HepG2 (cell line): Measurements from ENCODE around the gene FUCA1. TPM values are rescaled to one million over a fixed set of nuclear protein-coding genes. Genes with fewer than 3 reads are reported as not detected.
A peak's percentile ranks its signal among the peaks of the same experiment; 100 is the strongest.

Source experiments
- ATAC-seq: fragments of 200-7000 bp; cut with Tn5 transposase; 3 replicates; pipeline ENCODE4 v1.9.1; 2020; ENCODE audit warnings: mild to moderate bottlenecking, moderate library complexity
- BruUV-seq: library from RNA; stranded (reverse); fragments of 400-500 nt; replicated peaks from 2 replicates; lab custom pipeline; 2021; lab: Mats Ljungman, UMichigan
- CTCF ChIA-PET: fragments of 300-600 bp; formaldehyde crosslinking; extraction: SDS; loops from one replicate; lab custom pipeline; 2021; ENCODE audit warnings: low total read pairs, inconsistent platforms, low intra/inter-chr PET ratio; lab: Yijun Ruan, JAX
- POLR2A ChIA-PET: fragments of 350-600 bp; sonication (Branson Sonifier 250); formaldehyde crosslinking; loops from one replicate; lab custom pipeline; 2020; ENCODE audit warnings: antibody characterized with exemption, inconsistent platforms; lab: Yijun Ruan, JAX
- DNase-seq: peaks from one replicate; pipeline ENCODE4 v3.0.0-alpha.2; 2015; ENCODE audit warnings: low spot score
- FAIRE-seq: peaks from 3 replicates; lab custom pipeline; 2011; peaks lifted over from hg19 to GRCh38; lab: Jason Lieb, UNC
- H2AFZ ChIP-seq: one replicate; pipeline ENCODE4 v1.6.1; 2011; ENCODE audit warnings: low read length, inconsistent platforms
- H3K27ac ChIP-seq: fragments of 300-600 bp; 3 replicates; pipeline ENCODE4 v1.8.0; 2011; ENCODE audit warnings: mixed run types, mild to moderate bottlenecking, mixed read lengths, low read length, inconsistent platforms; ENCODE audit not compliant: insufficient read depth; ENCODE audit errors: extremely low read length
- H3K27me3 ChIP-seq, 2 experiments: fragments of 200-600 bp in 1 of 2; 2 replicates in 1 of 2; 3 replicates in 1 of 2; pipeline versions ENCODE4 v1.6.0 to v1.8.0; 2011; ENCODE audit warnings: low read length in 2 of 2, mild to moderate bottlenecking in 2 of 2, moderate library complexity in 2 of 2, inconsistent platforms in 1 of 2; ENCODE audit not compliant: insufficient read depth in 2 of 2, control insufficient read depth in 1 of 2
- H3K36me3 ChIP-seq, 2 experiments: fragments of 200-600 bp in 1 of 2; replicated peaks in 1 of 2; 2 replicates in 1 of 2; 3 replicates in 1 of 2; pipeline versions ENCODE4 v1.5.1 to v1.8.0; 2011; ENCODE audit warnings: low read length in 2 of 2, inconsistent platforms in 1 of 2; ENCODE audit not compliant: insufficient read depth in 2 of 2, control insufficient read depth in 1 of 2
- H3K4me1 ChIP-seq: 2 replicates; pipeline ENCODE4 v1.5.1; 2012; ENCODE audit warnings: low read length, inconsistent platforms; ENCODE audit not compliant: insufficient read depth
- H3K4me2 ChIP-seq: 2 replicates; pipeline ENCODE4 v1.6.0; 2011; ENCODE audit warnings: low read depth, low read length, inconsistent platforms
- H3K4me3 ChIP-seq, 3 experiments: fragments of 200-600 bp in 1 of 3; sonication (generic), shearing (Covaris generic) in 1 of 3; replicated peaks in 1 of 3; 2 replicates each; pipeline ENCODE4 v1.5.1; 2011 to 2016; ENCODE audit warnings: low read length in 3 of 3, inconsistent platforms in 2 of 3, low read depth in 2 of 3, mild to moderate bottlenecking in 2 of 3, control low read depth in 1 of 3, mixed read lengths in 1 of 3; ENCODE audit not compliant: insufficient read depth in 1 of 3
- H3K79me2 ChIP-seq: one replicate; pipeline ENCODE4 v1.6.1; 2011; ENCODE audit warnings: low read length, inconsistent platforms; ENCODE audit not compliant: insufficient read depth
- H3K9ac ChIP-seq: 2 replicates; pipeline ENCODE4 v1.6.0; 2011; ENCODE audit warnings: mild to moderate bottlenecking, low read depth, low read length, inconsistent platforms; ENCODE audit not compliant: insufficient read depth
- H3K9me3 ChIP-seq: 2 replicates; pipeline ENCODE4 v1.5.1; 2012; ENCODE audit warnings: mild to moderate bottlenecking, low read length
- H4K20me1 ChIP-seq: 2 replicates; pipeline ENCODE4 v1.6.0; 2011; ENCODE audit warnings: inconsistent platforms, mild to moderate bottlenecking, low read length, moderate library complexity; ENCODE audit not compliant: insufficient read depth
- CHD4 ChIP-seq: fragments of 200-600 bp; sonication (generic); IDR thresholded peaks from 2 replicates; pipeline ENCODE4 v1.7.0; 2017; ENCODE audit warnings: mild to moderate bottlenecking, low read length, borderline replicate concordance
- EP300 ChIP-seq, 3 experiments: sonication (generic) in 1 of 3; formaldehyde crosslinking in 1 of 3; IDR thresholded peaks; 2 replicates each; pipeline versions ENCODE4 v1.5.1 to v1.6.1; 2011 to 2020; ENCODE audit warnings: low read depth in 2 of 3, low read length in 2 of 3, borderline replicate concordance in 1 of 3, improper control_type of control experiment in 1 of 3, mild to moderate bottlenecking in 1 of 3, missing genetic modification reagents in 1 of 3, moderate library complexity in 1 of 3
- HNRNPK ChIP-seq: fragments of 200-400 bp; formaldehyde crosslinking; IDR thresholded peaks from 2 replicates; pipeline ENCODE4 v1.6.1; 2018; ENCODE audit warnings: low read length, low read depth, moderate library complexity, mild to moderate bottlenecking; ENCODE audit not compliant: poor library complexity, severe bottlenecking
- HNRNPLL ChIP-seq: fragments of 200-400 bp; formaldehyde crosslinking; IDR thresholded peaks from 2 replicates; pipeline ENCODE4 v1.6.1; 2017; ENCODE audit warnings: mild to moderate bottlenecking, low read depth, low read length; ENCODE audit not compliant: poor library complexity, severe bottlenecking
- JUNB ChIP-seq: sonication (generic); formaldehyde crosslinking; IDR thresholded peaks from 2 replicates; pipeline ENCODE4 v1.8.0; 2022; ENCODE audit warnings: missing genetic modification reagents, mild to moderate bottlenecking, borderline replicate concordance
- NFE2L2 ChIP-seq: fragments of 150-350 bp; IDR thresholded peaks from 2 replicates; pipeline ENCODE4 v1.6.1; 2014; ENCODE audit warnings: low read length
- PAF1 ChIP-seq: IDR thresholded peaks from 2 replicates; pipeline ENCODE4 v1.6.1; 2016; ENCODE audit warnings: missing genetic modification reagents, missing compliant biosample characterization
- PPARG ChIP-seq: conservative IDR thresholded peaks from 2 replicates; pipeline ENCODE4 v1.6.1; 2016; ENCODE audit warnings: missing biosample characterization, missing genetic modification reagents
- SIX4 ChIP-seq: sonication (generic); formaldehyde crosslinking; IDR thresholded peaks from 2 replicates; pipeline ENCODE4 v1.4.0; 2020; ENCODE audit warnings: missing genetic modification reagents
- ZBTB3 ChIP-seq: sonication (generic); formaldehyde crosslinking; IDR thresholded peaks from 2 replicates; pipeline ENCODE4 v1.4.0; 2020; ENCODE audit warnings: low read depth, mild to moderate bottlenecking, moderate library complexity, missing genetic modification reagents, borderline replicate concordance
- ZBTB38 ChIP-seq: sonication (generic); formaldehyde crosslinking; IDR thresholded peaks from 2 replicates; pipeline ENCODE4 v1.5.1; 2020; ENCODE audit warnings: mild to moderate bottlenecking, missing genetic modification reagents
- ZFX ChIP-seq: sonication (generic); formaldehyde crosslinking; IDR thresholded peaks from 2 replicates; pipeline ENCODE4 v1.4.0; 2020; ENCODE audit warnings: mild to moderate bottlenecking, low read depth, missing genetic modification reagents, moderate library complexity
- ZKSCAN5 ChIP-seq: sonication (generic); formaldehyde crosslinking; IDR thresholded peaks from 2 replicates; pipeline ENCODE4 v1.5.1; 2020; ENCODE audit warnings: mild to moderate bottlenecking, missing genetic modification reagents
- ZNF232 ChIP-seq: sonication (generic); formaldehyde crosslinking; IDR thresholded peaks from 2 replicates; pipeline ENCODE4 v1.4.0; 2020; ENCODE audit warnings: missing genetic modification reagents, borderline replicate concordance
- WGBS: methylation state at CpG from one replicate; pipeline ENCODE4 v1.1.6; 2017; ENCODE audit warnings: low lambda C conversion rate; 5-methylcytosine and 5-hydroxymethylcytosine counted together
- in situ Hi-C: cut with HindIII; loops from 2 replicates; pipeline ENCODE4 v1.10.0; 2017; ENCODE audit warnings: low pct_unique_long_range_greater_than_20kb; ENCODE audit not compliant: extremely low pct_ligation_motif_present
- intact Hi-C: fragments of 100-400 bp; cut with micrococcal nuclease; formaldehyde crosslinking; loops from one replicate; pipeline ENCODE4 v1.10.0; 2022; ENCODE audit not compliant: unreplicated experiment
- polyA plus RNA-seq, 8 experiments: library from polyadenylated mRNA; depleted of rRNA in 3 of 8; stranded (reverse) in 7 of 8; unstranded in 1 of 8; fragments of >200 nt; fragmentation: Illumina TruSeq in 4 of 8; extraction: Trizol in 4 of 8; gene quantifications; 2 replicates each; pipeline versions ENCODE4 v1.2.1 to v1.2.3, GENCODE V29; 2011 to 2016; ENCODE audit warnings: low read depth in 4 of 8, missing spikeins in 1 of 8, mixed read lengths in 1 of 8; ENCODE audit not compliant: insufficient read depth in 1 of 8
- total RNA-seq, 5 experiments: library from RNA; depleted of rRNA; stranded (reverse); fragments of >200 nt; fragmentation: Illumina TruSeq; extraction: Trizol; gene quantifications; 2 replicates each; pipeline ENCODE4 v1.2.3, GENCODE V29; 2016; ENCODE audit warnings: low read depth in 1 of 5
- TF ChIP-seq, protein P1 (sequence below): IDR thresholded peaks from 2 replicates; pipeline ENCODE4 v1.6.1; 2012; ENCODE audit warnings: inconsistent platforms
- TF ChIP-seq, protein P2 (sequence below): sonication (generic); formaldehyde crosslinking; conservative IDR thresholded peaks from 2 replicates; pipeline ENCODE4 v1.8.0; 2022; ENCODE audit warnings: low read depth, missing genetic modification reagents
- TF ChIP-seq, protein P3 (sequence below): sonication (generic); formaldehyde crosslinking; IDR thresholded peaks from 2 replicates; pipeline ENCODE4 v1.5.1; 2020; ENCODE audit warnings: missing genetic modification reagents, mild to moderate bottlenecking, borderline replicate concordance

The FUCA1 gene
- total and polyA plus RNA-seq, 2 of the 13 experiments (the other 11 are each of a cell fraction or from before 2014, with no cell fraction given): 32.7 to 33.6 TPM

DNA sequence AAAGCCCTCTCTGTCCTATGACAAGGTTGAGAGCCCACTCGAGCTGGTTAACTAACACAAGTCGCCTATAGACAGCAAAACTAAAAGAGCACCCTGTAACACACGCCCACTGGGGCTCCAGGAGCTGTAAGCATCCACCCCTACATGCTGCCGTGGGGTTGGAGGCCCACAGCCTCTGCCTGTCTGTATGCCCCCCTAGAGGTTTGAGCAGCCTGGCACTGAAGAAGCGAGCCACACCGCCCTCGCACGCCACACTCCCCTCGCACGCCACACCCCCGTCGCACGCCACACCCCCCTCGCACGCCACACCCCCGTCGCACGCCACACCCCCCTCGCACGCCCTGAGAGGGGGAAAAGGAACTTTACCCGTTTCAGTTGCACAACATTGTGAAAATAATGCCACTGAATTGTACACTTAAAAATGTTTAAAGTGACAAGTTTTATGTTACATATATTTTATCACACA lies 29.7 kb downstream of the FUCA1 start (continued):
- TF ChIP-seq ZBTB38 (CRISPR knock-in tag) (peak; percentile 22; the same call in 1 of the 2 replicates), SIX4 (CRISPR knock-in tag) (no peak), PPARG (CRISPR knock-in tag) (no peak), ZBTB3 (CRISPR knock-in tag) (no peak), ZFX (CRISPR knock-in tag) (peak; percentile 33; the same call in 1 of the 2 replicates), ZNF232 (no peak), JUNB (no peak)
- TF ChIP-seq, protein P1, sequence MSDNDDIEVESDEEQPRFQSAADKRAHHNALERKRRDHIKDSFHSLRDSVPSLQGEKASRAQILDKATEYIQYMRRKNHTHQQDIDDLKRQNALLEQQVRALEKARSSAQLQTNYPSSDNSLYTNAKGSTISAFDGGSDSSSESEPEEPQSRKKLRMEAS: peak; percentile 69; the same call in 1 of the 2 replicates

DNA sequence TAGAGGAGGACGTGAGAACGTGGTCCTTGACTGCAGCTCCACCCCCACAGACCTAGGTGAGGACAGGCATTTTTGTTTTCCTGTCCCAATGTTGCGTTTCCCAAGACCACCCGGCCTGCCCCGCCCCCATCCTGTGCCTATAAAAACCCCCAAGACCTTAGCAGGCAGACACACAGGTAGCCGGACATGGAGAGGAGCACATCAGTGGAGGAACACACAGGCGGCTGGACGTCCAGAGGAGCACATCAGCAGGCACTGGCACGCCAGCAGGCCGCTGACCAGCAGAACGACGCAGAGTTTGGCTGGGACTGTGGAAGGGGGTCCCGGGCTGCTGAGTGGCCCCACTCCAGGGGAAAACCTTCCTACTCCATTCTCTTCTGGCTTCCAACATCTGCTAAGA lies 30.2 kb downstream of the FUCA1 start:
- DNase-seq: no peak
- FAIRE-seq: no peak
- peaks cover 22% of the 10 kb centered on the region for H3K4me1 ChIP-seq
- no peak overlapping the region for H3K27ac ChIP-seq
- in situ Hi-C loops: no loop called here
- intact Hi-C loops: no loop called here
- H3K4me2 ChIP-seq: peak overlapping the region; percentile 95
- H4K20me1 ChIP-seq: no peaks in the 10 kb centered on the region
- H3K9me3 ChIP-seq: no peaks in the 10 kb centered on the region
- H3K27me3 ChIP-seq: peaks cover 0 to 6% of the 10 kb centered on the region in 2 experiments; a peak in 3 of 5 replicates
- H3K79me2 ChIP-seq: no peaks in the 10 kb centered on the region
- 2% methylated on average over 11 of the region's 13 CpGs for WGBS
- BruUV-seq: no TSS peak
- H3K4me3 ChIP-seq: peak overlapping the region; percentile 47 to 71 (median 48); a peak in 5 of 6 replicates
- no peaks in the 10 kb centered on the region for H3K36me3 ChIP-seq
- POLR2A ChIA-PET: interaction anchor here (2.5 kb wide), 1 partner anchor 13 kb away, joined by 12 read pairs; the partner anchor contains the start of gene HMGCL
- peak overlapping the region; percentile 45; the same call in 1 of the 2 replicates for H3K9ac ChIP-seq
- CTCF ChIA-PET: no interaction called here
- ATAC-seq: peak; percentile 74
- no peak overlapping the region for H2AFZ ChIP-seq
- TF ChIP-seq NFE2L2 (no peak), HNRNPK (no peak), ZKSCAN5 (CRISPR knock-in tag) (no peak), PAF1 (CRISPR knock-in tag) (no peak), HNRNPLL (no peak), EP300 (IDR thresholded peaks at IDR 0.05; ENCODE audit: low read depth in 2 of 2, low read length in 2 of 2) (no peak), EP300 (CRISPR knock-in tag; IDR thresholded peaks at IDR 0.05; ENCODE audit: borderline replicate concordance) (no peak), CHD4 (no peak)
- TF ChIP-seq, protein P2, sequence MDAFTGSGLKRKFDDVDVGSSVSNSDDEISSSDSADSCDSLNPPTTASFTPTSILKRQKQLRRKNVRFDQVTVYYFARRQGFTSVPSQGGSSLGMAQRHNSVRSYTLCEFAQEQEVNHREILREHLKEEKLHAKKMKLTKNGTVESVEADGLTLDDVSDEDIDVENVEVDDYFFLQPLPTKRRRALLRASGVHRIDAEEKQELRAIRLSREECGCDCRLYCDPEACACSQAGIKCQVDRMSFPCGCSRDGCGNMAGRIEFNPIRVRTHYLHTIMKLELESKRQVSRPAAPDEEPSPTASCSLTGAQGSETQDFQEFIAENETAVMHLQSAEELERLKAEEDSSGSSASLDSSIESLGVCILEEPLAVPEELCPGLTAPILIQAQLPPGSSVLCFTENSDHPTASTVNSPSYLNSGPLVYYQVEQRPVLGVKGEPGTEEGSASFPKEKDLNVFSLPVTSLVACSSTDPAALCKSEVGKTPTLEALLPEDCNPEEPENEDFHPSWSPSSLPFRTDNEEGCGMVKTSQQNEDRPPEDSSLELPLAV (CRISPR knock-in tag): no peak
- TF ChIP-seq, protein P3, sequence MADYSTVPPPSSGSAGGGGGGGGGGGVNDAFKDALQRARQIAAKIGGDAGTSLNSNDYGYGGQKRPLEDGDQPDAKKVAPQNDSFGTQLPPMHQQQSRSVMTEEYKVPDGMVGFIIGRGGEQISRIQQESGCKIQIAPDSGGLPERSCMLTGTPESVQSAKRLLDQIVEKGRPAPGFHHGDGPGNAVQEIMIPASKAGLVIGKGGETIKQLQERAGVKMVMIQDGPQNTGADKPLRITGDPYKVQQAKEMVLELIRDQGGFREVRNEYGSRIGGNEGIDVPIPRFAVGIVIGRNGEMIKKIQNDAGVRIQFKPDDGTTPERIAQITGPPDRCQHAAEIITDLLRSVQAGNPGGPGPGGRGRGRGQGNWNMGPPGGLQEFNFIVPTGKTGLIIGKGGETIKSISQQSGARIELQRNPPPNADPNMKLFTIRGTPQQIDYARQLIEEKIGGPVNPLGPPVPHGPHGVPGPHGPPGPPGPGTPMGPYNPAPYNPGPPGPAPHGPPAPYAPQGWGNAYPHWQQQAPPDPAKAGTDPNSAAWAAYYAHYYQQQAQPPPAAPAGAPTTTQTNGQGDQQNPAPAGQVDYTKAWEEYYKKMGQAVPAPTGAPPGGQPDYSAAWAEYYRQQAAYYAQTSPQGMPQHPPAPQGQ (CRISPR knock-in tag): 0 out of 2 replicates have a peak, but pooled peaks have one; percentile 17
